ENCODE measurements around the gene SH3PXD2A. TPM values are rescaled to one million over a fixed set of nuclear protein-coding genes. Genes with fewer than 3 reads are reported as not detected.

SH3PXD2A gene
- total and polyA plus RNA-seq, 2 of the 4 experiments (the other 2 are of a cell fraction) = 6.3 to 23.0 TPM

GRCh38 chr10:103568505-103568904 lies 286.9 kb downstream of the SH3PXD2A start:
- no TSS peak for BruUV-seq (replicated peaks)
- H3K4me1 ChIP-seq (ENCODE audit: control insufficient read depth, insufficient read depth, low read length) = peaks cover 5% of the 10 kb centered on the region; the same call in 1 of the 2 replicates
- no peak overlapping the region for H2BK5ac ChIP-seq (ENCODE audit: low read depth, low read length, poor library complexity, severe bottlenecking)
- no peak overlapping the region for H2AK5ac ChIP-seq (ENCODE audit: low read depth, low read length)
- dilution Hi-C loops (cut with HindIII; ENCODE audit: low sequenced_read_pairs, unreplicated experiment) = no loop called here
- H3K9ac ChIP-seq (ENCODE audit: low read depth, low read length) = no peak overlapping the region
- H3K36me3 ChIP-seq (ENCODE audit: control insufficient read depth, insufficient read depth, low read length) = no peaks in the 10 kb centered on the region
- no peak overlapping the region for H3K4me3 ChIP-seq (ENCODE audit: insufficient read depth, low read depth, low read length)
- H3K9me1 ChIP-seq (ENCODE audit: insufficient read depth, low read length) = no peaks in the 10 kb centered on the region
- no peak overlapping the region for H3K4ac ChIP-seq (ENCODE audit: low read depth, low read length)
- no peak overlapping the region for H2AFZ ChIP-seq (replicated peaks; ENCODE audit: low read length, poor library complexity)
- H4K8ac ChIP-seq (ENCODE audit: low read depth in 2 of 2, low read length in 2 of 2) = no peak overlapping the region
- ChIA-PET POLR2A (ENCODE audit: unreplicated experiment) (no interaction called here), CTCF (no interaction called here)
- intact Hi-C loops (cut with micrococcal nuclease) = no loop called here
- H3K9me3 ChIP-seq (ENCODE audit: control insufficient read depth, insufficient read depth, low read length) = no peaks in the 10 kb centered on the region
- ATAC-seq (ENCODE audit: low read depth) (no peak), DNase-seq (no peak)
- no peak overlapping the region for H2BK20ac ChIP-seq (ENCODE audit: low read depth, low read length)
- H4K91ac ChIP-seq (ENCODE audit: insufficient read depth, low read depth, low read length) = no peak overlapping the region
- H2BK120ac ChIP-seq (ENCODE audit: low read depth, low read length) = no peak overlapping the region
- no peak overlapping the region for H3K14ac ChIP-seq (replicated peaks; ENCODE audit: low read depth, low read length)
- H3K4me2 ChIP-seq (ENCODE audit: low read depth, low read length) = no peak overlapping the region
- H2AK9ac ChIP-seq (replicated peaks; ENCODE audit: low read depth, low read length, poor library complexity) = no peak overlapping the region
- no peak overlapping the region for H4K5ac ChIP-seq (ENCODE audit: low read depth, low read length)
- no peak overlapping the region for H2BK15ac ChIP-seq (ENCODE audit: low read depth, low read length)
- H3K18ac ChIP-seq (ENCODE audit: low read depth, low read length) = no peak overlapping the region
- no peaks in the 10 kb centered on the region for H3K79me1 ChIP-seq (ENCODE audit: low read depth in 1 of 2, low read length in 2 of 2)
- no CpG with 5 or more reads among the region's 5 CpGs for WGBS, 2 experiments (ENCODE audit: extremely low coverage in 2 of 2, insufficient read length in 1 of 2)
- TF ChIP-seq RFX5 (IDR thresholded peaks at IDR 0.05; ENCODE audit: low read depth, low read length) (no peak), MAZ (IDR thresholded peaks at IDR 0.05; ENCODE audit: borderline replicate concordance, low read depth, low read length) (no peak), NFE2L2 (IDR thresholded peaks at IDR 0.05; ENCODE audit: low read depth, low read length) (no peak), CEBPB (IDR thresholded peaks at IDR 0.05; ENCODE audit: low read depth, low read length) (no peak), RCOR1 (IDR thresholded peaks at IDR 0.05; ENCODE audit: insufficient replicate concordance, low read length) (no peak), BHLHE40 (IDR thresholded peaks at IDR 0.05; ENCODE audit: low read depth, low read length) (no peak), FOS (IDR thresholded peaks at IDR 0.05; ENCODE audit: low read depth, low read length) (no peak)
- no peaks in the 10 kb centered on the region for H4K20me1 ChIP-seq (ENCODE audit: insufficient read depth, low read length)
- in situ Hi-C loops (cut with MboI; ENCODE audit: low sequenced_read_pairs) = no loop called here
- H3K27ac ChIP-seq (ENCODE audit: insufficient read depth, low read length) = no peak overlapping the region
- no peak overlapping the region for H3K56ac ChIP-seq (ENCODE audit: extremely low read depth, insufficient read depth, low read length)
- H3K23ac ChIP-seq (ENCODE audit: low read depth, low read length) = no peak overlapping the region
- peaks cover 67% of the 10 kb centered on the region for H3K27me3 ChIP-seq (ENCODE audit: control insufficient read depth, insufficient read depth, low read length)
